Measurements from ENCODE around the gene GPSM3. TPM values are rescaled to one million over a fixed set of nuclear protein-coding genes. Genes with fewer than 3 reads are reported as not detected.

GPSM3 gene
- total RNA-seq, 1 donor from 2014 or later, result 19.4 TPM

DNA sequence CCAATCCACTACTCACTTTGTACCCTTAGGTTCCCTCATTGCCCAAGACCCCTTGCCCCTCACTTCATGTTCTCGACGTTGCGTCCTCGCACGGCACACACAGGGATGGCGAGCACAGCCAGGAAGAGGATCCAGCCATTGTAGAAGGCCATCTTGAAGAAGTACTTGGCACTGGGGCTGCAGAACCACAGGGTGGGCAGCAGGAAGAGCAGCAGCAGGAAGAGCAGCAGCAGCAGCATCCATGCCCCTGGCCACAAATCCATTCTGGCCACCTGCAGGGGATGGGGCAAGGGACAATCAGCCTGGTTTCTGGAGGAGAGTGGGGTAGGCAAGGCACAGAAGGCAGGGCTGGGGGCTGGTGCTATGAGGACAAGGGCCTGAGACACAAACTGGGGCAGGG, 21.2 kb downstream of the GPSM3 start:
- Histone ChIP-seq H3K4me1 (peaks cover 6 to 10% of the 10 kb centered on the region in 2 donors), H3K27me3 (no peaks in the 10 kb centered on the region)

DNA sequence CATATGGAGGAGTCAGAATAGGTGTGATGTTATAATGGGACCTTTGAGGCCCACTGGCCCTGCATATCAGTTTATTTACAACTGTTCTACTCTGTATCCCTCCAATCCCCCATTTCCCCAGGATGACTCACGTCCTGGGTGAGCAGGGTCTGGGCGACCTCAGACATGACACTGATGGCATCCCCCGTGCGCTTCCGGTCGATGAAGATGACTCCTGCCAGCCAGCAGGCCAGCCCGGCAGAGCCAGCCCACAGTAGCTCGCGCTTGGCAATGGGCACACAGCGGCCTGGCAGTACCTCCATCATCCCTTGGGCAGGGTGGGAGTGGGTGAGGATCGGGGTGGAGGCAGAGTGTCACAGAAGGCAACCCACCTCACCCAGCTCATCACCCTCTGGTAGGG, 22.1 kb downstream of the GPSM3 start:
- intact Hi-C loops (cut with DNase I), result loop anchor here (10.0 kb wide), 2 partner anchors 195 to 505 kb away; partner anchors contain the start of genes C6orf47, CSNK2B, DXO and GPANK1
- Histone ChIP-seq H3K36me3 (peaks cover 33 to 53% of the 10 kb centered on the region in 2 donors), H3K4me1 (peaks cover 3 to 8% of the 10 kb centered on the region in 2 donors), H3K9me3 (no peaks in the 10 kb centered on the region), H3K4me3 (no peak overlapping the region), H3K27ac (no peak overlapping the region), H3K27me3 (no peaks in the 10 kb centered on the region)
- no peak for DNase-seq (ENCODE audit: low spot score in 2 of 2)
- TF ChIP-seq, protein P1, sequence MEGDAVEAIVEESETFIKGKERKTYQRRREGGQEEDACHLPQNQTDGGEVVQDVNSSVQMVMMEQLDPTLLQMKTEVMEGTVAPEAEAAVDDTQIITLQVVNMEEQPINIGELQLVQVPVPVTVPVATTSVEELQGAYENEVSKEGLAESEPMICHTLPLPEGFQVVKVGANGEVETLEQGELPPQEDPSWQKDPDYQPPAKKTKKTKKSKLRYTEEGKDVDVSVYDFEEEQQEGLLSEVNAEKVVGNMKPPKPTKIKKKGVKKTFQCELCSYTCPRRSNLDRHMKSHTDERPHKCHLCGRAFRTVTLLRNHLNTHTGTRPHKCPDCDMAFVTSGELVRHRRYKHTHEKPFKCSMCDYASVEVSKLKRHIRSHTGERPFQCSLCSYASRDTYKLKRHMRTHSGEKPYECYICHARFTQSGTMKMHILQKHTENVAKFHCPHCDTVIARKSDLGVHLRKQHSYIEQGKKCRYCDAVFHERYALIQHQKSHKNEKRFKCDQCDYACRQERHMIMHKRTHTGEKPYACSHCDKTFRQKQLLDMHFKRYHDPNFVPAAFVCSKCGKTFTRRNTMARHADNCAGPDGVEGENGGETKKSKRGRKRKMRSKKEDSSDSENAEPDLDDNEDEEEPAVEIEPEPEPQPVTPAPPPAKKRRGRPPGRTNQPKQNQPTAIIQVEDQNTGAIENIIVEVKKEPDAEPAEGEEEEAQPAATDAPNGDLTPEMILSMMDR (IDR thresholded peaks at IDR 0.05), result no peak

More for the DNA sequence above, 21.2 kb downstream of the GPSM3 start:
- Histone ChIP-seq H3K36me3 (peaks cover 31 to 47% of the 10 kb centered on the region in 2 donors), H3K9me3 (no peaks in the 10 kb centered on the region), H3K4me3 (no peak overlapping the region), H3K27ac (no peak overlapping the region)
- DNase-seq (ENCODE audit: low spot score in 2 of 2), result no peak
- TF ChIP-seq, protein P1 (IDR thresholded peaks at IDR 0.05), result no peak
- intact Hi-C loops (cut with DNase I), result loop anchor here (10.0 kb wide), 2 partner anchors 196 to 506 kb away; partner anchors contain the start of genes C6orf47, CSNK2B, DXO and GPANK1

DNA sequence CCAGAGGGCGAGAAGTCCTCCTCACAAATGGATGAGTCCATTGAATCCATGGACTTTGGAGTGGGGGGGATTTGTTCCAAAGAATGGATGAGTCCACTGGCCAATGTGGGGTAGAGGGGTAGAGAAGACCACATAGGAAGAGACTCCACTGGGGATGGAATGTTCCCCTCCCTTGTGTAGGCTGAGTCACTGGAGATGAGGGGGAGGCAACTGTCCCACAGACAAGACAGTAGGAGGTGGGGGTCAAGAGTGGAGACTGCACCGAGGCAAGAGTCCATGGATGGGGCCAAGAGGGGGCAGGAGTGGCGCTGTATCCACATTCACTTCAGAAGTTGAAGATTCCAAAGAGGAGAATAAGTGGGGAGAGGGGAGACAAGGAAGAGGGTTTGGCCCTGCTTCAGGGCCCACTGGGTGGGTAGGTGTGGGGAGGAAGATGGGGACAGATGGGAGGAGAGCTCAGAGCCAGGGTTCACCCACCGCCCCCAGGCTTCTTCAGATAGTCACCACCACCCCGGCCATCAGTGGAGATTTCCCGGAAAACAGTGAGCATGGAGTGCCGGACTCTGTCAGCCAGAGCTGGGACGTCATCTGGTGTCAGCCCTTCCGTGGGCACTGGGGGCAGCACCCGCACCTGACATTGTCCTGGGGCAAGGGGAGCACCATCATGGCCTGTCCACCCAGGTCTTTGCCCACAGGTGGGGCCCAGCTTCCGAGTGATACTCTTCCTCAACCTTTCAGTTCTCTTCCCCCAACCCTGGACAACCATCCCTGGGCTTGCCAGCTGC, 23.4 kb downstream of the GPSM3 start:
- Histone ChIP-seq H3K27me3 (no peaks in the 10 kb centered on the region), H3K36me3 (peaks cover 38 to 59% of the 10 kb centered on the region in 2 donors), H3K9me3 (no peaks in the 10 kb centered on the region), H3K4me3 (no peak overlapping the region), H3K27ac (no peak overlapping the region), H3K4me1 (no peaks in the 10 kb centered on the region)
- TF ChIP-seq, protein P1 (IDR thresholded peaks at IDR 0.05), result no peak
- intact Hi-C loops (cut with DNase I), result no loop called here
- DNase-seq (ENCODE audit: low spot score in 2 of 2), result no peak

DNA sequence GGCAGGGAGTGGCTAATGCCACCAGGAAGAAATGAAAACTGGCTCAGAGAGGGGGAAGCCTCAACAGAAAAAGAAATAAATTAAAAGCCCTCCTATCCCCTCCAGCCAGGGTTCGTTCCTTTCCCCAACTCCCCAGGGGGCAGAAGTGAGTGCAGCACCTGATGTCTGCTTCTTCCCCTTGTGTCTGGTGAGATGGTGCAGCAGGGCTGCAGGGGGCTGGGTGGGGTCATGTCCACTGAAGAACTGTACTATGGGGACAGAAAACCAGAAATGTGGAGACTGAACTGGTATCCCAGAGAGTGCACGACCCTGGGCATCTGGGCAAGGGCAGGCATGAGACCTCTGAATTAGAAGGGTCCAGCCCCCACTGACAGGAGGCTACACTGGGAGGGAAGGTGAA, 24.1 kb downstream of the GPSM3 start:
- no peak for DNase-seq (ENCODE audit: low spot score in 2 of 2)
- Histone ChIP-seq H3K4me1 (no peaks in the 10 kb centered on the region), H3K27me3 (no peaks in the 10 kb centered on the region), H3K9me3 (no peaks in the 10 kb centered on the region), H3K4me3 (no peak overlapping the region), H3K36me3 (peaks cover 41 to 64% of the 10 kb centered on the region in 2 donors), H3K27ac (no peak overlapping the region)
- intact Hi-C loops (cut with DNase I), result no loop called here
- TF ChIP-seq, protein P1 (IDR thresholded peaks at IDR 0.05), result no peak

DNA sequence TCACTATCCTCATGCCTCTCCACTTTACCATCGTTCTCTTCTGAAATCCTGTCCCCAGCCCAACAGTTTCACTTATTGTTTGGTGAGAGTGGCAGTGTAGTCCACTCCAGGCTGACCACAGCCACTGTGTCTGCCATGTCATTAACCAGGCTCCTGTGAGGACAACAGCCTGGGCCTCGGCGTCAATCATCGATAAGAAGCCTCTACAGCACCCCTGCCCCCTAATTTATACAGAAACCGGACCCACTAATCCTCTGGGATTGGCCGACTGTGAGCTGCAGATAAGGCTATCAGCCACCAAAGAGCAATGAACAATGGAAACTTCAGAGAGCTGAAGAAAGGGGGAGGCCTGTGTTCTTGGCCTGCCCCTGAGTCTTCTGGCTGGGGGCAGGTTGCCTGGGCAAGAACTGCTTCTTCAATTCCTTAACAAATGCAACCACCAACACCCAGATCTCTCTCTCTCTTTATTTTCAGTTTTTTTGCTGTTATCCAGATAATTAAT, 24.6 kb downstream of the GPSM3 start:
- Histone ChIP-seq H3K9me3 (no peaks in the 10 kb centered on the region), H3K36me3 (peaks cover 44 to 68% of the 10 kb centered on the region in 2 donors), H3K27me3 (no peaks in the 10 kb centered on the region), H3K4me1 (no peaks in the 10 kb centered on the region), H3K4me3 (no peak overlapping the region), H3K27ac (no peak overlapping the region)
- intact Hi-C loops (cut with DNase I), result no loop called here
- TF ChIP-seq, protein P1 (IDR thresholded peaks at IDR 0.05), result no peak
- DNase-seq (ENCODE audit: low spot score in 2 of 2), result no peak
